UCSD-AML1 (cell line): ENCODE results near the gene GNAI3.

Source experiments
- DNase-seq: peaks from one replicate; lab custom pipeline; 2025; ENCODE audit not compliant: unreplicated experiment; lab: John Stamatoyannopoulos, UW

The GNAI3 gene

DNA sequence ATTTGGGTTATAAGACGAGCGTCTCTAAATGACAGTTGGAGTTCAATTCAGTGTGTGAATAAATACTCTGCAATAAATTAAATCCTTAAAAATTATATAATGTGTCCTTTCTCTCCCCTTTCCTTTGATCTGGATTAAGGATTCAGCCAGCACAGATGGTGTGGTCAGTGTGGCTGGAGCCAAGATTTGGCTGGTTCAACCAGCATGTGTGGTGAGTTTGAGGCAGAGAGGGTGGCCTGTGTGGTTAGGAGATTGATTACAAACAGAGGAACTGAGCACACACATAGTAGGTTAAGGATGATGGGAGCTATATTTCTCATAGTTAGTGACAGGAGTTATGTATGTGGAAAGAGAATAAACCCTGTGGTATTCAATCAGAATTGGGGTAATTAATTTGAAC is 24.7 kb upstream of the GNAI3 start:
- no peak for DNase-seq

DNA sequence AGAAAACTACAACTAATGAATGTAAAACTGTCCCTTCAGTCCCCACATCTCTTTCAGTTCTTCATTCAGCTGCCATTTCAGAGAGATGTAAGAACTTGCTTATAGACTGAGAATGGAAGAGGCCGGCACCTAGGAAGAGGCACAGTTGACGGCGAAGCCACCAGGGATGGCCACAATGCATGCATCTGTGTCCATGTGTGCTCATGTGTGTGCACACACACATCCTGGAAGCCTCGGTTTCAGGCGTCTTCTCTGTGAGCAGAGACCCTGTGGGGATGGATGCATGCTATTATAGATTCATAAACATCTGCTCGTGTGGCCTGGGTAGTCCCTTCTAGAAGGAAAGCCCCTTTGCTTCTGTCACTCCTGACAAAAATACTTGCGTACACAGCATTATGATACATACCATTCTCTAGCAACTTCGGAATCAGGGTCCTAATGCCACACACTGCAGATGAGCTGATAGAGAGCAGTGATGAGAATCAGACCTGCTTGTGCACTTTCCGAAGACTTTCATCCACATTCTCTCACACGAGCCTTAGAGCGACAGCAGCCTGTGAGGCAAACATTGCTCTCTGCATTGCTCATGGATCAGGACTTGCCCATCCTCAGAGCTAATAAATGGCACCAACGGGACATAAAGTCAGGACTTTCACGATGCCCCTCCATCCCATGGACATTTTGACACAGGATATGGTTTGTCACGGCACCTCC is 21.2 kb upstream of the GNAI3 start:
- no peak for DNase-seq

DNA sequence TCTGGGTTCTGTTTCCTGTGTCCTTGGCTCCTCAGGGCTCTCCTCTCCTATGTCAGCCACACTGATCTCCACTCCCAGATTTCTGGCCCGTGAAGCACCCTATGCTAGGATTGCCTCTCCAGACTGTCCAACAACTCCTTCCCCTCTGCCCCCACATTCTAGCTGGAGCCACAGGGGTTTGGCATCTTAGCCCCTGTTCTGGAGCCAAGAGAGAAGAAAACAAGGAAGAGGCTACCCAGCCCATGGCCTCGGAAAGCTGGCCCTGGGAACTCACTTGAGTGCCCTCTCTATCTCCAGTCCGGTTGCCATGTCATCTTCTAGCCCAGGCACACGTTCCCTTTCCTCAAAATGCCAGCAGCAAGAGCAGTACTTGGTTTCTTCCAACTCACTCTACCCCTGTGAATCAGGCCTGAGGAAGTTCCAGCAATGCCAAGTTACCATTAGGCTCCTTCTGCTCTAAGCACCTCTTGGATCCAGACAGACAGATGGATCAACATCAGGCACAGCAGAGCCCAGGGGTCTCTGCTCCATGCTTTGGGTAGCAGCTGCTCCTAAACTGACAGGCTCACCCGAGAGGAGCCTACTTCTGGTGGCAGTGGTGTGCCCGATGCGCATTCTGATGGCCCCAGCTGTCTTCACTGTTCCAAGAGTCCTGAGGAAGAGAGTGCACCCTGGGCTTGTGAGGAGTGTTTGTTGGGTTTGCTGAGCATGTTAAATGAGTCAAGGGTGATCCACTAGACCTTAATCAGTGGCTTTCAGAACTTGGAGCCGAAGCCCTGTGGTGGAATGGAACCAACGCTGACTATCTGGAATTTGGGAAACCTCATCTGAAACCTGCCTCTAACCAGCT is 20.3 kb upstream of the GNAI3 start:
- DNase-seq = no peak

DNA sequence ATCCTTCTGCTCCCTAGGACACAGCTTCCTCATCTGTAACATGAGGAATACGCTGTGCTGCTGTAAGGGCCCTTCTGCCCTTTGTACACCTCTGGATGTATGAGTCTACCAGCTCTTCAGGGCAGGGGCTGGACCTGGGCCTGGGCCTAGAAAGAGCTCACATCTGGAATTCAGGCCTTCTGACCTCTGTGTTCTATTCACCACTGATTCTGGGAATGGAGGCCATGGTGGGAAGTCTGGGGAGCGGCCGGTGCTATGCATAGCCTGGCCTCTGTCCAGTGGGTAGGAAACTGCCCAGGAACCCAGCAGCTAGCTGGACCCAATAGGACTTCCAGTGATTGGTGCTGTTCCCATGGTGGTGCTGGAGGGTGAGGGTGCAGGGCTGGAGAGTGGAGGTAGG is 19.7 kb upstream of the GNAI3 start:
- DNase-seq = no peak

DNA sequence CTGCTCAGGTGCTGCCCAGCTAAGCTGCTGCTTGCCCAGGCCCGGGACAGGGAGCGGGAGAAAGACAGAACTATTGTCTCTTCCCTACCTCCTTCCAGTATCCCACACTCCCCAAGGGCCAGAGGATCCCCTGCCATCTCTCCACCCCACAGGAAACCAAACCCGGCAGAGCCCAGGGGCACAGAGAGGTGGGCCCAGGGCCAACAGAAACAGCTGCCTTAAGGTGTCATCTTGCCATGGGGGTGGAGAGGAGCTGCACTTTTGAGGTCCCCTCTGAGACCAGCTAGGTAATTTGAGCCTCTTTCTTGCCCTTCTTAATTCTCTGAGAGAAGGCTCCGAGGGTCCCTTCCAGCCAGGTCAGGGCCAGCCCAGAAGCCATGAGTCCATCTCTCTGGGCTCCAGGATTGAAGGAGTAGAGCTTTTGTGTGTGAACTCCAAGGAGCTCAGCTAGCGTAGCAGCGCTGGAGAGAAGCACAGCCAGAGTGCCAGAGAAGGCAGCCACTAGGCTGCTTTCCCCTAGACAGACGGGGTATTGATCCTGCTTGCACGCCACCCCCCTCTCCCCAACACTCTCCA is 18.4 kb upstream of the GNAI3 start:
- DNase-seq = no peak

- DNase-seq = no peak
Measured at GRCh38 chr1:109530457-109531087, 17.8 kb upstream of the GNAI3 start.

- no peak for DNase-seq
Measured at GRCh38 chr1:109531380-109531779, 17.0 kb upstream of the GNAI3 start.

DNA sequence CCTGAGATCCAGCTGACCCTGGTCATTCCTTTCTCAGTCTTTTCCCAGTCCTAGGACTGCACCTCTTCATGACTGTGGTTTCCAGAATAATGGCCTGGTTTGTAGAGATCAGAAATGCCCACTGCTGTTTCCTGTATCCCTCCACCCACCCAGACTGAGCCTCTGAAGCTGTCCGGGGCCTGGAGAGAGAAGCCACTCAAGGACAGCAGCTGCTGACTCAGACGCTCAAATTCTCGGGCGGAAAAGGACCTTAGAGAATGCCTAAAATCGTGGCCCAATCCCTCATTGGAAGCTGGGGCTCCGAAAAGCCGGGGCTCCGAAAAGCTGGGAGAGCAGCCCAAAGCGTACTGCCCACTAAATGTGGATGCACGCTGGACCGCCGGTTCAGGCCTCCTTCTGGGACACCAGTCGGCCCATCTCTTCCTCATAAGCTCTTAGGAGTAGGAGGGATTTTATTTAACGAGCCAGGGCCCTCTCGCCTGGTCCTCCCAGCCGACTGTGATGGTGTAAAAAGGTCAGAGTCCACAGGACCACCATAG is 16.5 kb upstream of the GNAI3 start:
- DNase-seq = no peak

GRCh38 chr1:109532365-109533136 is 15.9 kb upstream of the GNAI3 start:
- peak; percentile 83 for DNase-seq

DNA sequence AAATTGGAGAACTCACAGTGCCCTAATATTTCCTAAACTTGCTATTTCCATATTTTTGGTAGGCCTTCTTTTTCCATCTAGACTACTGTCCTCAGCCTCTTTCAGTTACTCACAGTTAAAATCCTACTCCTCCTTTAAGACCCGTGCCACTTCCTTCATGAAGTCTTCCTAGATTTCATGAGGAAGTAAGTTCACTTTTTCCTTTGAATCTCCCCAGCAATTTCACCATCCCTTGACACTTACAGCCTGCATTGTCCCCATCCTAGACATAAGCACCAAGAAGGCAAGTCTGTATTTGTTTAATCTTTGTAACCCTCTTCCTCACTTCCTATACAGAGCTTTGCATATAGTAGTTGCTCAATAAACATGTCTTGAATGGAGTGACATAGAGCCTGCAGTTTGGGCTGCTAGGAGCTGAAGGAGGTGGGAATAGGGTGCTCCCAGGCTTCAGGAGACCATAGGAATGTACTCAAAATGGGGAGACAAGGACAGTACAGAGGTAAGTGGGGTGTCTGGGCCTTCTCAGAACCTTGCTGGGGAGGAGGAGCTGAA is 14.0 kb upstream of the GNAI3 start:
- no peak for DNase-seq

DNA sequence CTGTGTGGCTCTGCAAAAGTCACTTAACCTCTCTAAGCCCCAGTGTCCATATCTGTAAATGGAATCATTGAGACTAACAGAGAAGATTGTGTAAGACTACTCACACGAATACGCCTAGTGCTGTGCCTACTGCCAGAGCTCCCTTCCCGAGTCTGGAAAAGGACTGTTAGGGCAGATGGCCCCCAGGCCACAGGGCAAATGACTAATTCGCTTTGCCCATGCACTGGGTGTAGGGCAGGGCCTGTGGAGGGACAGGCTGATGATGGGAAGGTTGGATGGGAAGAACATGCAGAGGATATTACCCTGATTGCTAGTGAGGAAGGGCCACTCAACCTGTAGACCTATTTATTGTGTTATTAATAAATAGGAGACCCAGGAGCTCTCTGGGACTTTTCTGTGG is 12.9 kb upstream of the GNAI3 start:
- no peak for DNase-seq

GRCh38 chr1:109535971-109536491 is 12.4 kb upstream of the GNAI3 start:
- no peak for DNase-seq

- DNase-seq = no peak
Measured at GRCh38 chr1:109537450-109538178, 10.8 kb upstream of the GNAI3 start.

GRCh38 chr1:109538827-109539555 is 9.4 kb upstream of the GNAI3 start:
- DNase-seq = no peak

DNA sequence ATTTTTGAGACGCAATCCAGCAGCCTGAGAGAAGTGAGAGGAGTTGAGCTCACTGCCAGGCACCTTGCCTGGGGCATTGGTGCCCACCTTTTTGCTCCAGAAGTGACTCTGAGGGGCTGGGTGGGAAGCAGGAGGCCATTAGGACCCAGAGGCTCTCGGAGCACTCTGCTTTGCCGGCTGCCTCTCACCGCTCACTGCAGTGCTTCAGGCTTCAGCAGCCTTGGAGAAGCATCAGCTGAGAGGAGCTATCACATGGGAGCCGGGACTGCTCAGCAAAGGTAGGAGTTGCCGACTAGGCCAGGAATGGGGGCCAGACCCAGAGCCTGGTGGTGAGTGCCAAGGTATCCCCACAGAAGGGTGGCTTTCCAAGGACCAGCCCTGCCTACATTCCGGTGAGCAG is 8.7 kb upstream of the GNAI3 start, which contains the start of gene GPR61:
Gene GPR61 (plus strand): TSS at position 197 of the 400 bp plus-strand sequence. CDS start 3,151 bp downstream, outside the sequence.
- no peak for DNase-seq

GRCh38 chr1:109541102-109541501 is 7.3 kb upstream of the GNAI3 start:
- no peak for DNase-seq

GRCh38 chr1:109542657-109543056 is 5.8 kb upstream of the GNAI3 start:
- DNase-seq = no peak

- no peak for DNase-seq
Measured at GRCh38 chr1:109543283-109543987, 5.0 kb upstream of the GNAI3 start.
